GM19238 (cell line): ENCODE data around the gene SIX3.

ENCODE experiments used
- DNase-seq: peaks from one replicate; pipeline ENCODE4 v3.0.0; 2011; ENCODE audit warnings: low spot score; ENCODE audit not compliant: insufficient read length

The SIX3 gene

GRCh38 chr2:44954889-44955592 lies 13.5 kb downstream of the SIX3 start:
- DNase-seq = no peak

- DNase-seq = peak; percentile 81
Measured at GRCh38 chr2:44955593-44956392, 14.3 kb downstream of the SIX3 start.

- DNase-seq = no peak
Measured at GRCh38 chr2:44956843-44957242, 15.3 kb downstream of the SIX3 start.

- DNase-seq = no peak
Measured at GRCh38 chr2:44957656-44958327, 16.3 kb downstream of the SIX3 start.

GRCh38 chr2:44959855-44960254 lies 18.4 kb downstream of the SIX3 start:
- DNase-seq = no peak

GRCh38 chr2:44960871-44961270 lies 19.4 kb downstream of the SIX3 start:
- no peak for DNase-seq

GRCh38 chr2:44962176-44962695 lies 20.7 kb downstream of the SIX3 start:
- DNase-seq = no peak

GRCh38 chr2:44964752-44965236 lies 23.3 kb downstream of the SIX3 start:
- DNase-seq = no peak

- DNase-seq = no peak
Measured at GRCh38 chr2:44965684-44966083, 24.2 kb downstream of the SIX3 start.

- no peak for DNase-seq
Measured at GRCh38 chr2:44967056-44967455, 25.6 kb downstream of the SIX3 start.

- no peak for DNase-seq
Measured at GRCh38 chr2:44967727-44968432, 26.4 kb downstream of the SIX3 start.

GRCh38 chr2:44969936-44970335 lies 28.4 kb downstream of the SIX3 start:
- DNase-seq = no peak

GRCh38 chr2:44970846-44971450 lies 29.4 kb downstream of the SIX3 start:
- DNase-seq = no peak

GRCh38 chr2:44972771-44973535 lies 31.5 kb downstream of the SIX3 start:
- DNase-seq = no peak

- no peak for DNase-seq
Measured at GRCh38 chr2:44974064-44974715, 32.7 kb downstream of the SIX3 start.

- no peak for DNase-seq
Measured at GRCh38 chr2:44975571-44976450, 34.3 kb downstream of the SIX3 start.

- DNase-seq = no peak
Measured at GRCh38 chr2:44979581-44979980, 38.1 kb downstream of the SIX3 start.
